ENCODE data around the gene SLC12A9.

SLC12A9 gene

GRCh38 chr7:100881136-100881535, 28.6 kb downstream of the SLC12A9 start:
- Mint-ChIP-seq H3K36me3 (peaks cover 11% of the 10 kb centered on the region), H3K4me3 (no peak overlapping the region), H3K9me3 (ENCODE audit: low read depth) (no peaks in the 10 kb centered on the region), H3K4me1 (ENCODE audit: low read depth) (peaks cover 51% of the 10 kb centered on the region), H3K27me3 (no peaks in the 10 kb centered on the region), H3K27ac (no peak overlapping the region)

- peaks cover 50% of the 10 kb centered on the region for H3K4me1 Mint-ChIP-seq (ENCODE audit: low read depth)
- H3K4me3 Mint-ChIP-seq, result no peak overlapping the region
- H3K27me3 Mint-ChIP-seq, result no peaks in the 10 kb centered on the region
- no peaks in the 10 kb centered on the region for H3K9me3 Mint-ChIP-seq (ENCODE audit: low read depth)
- no peak overlapping the region for H3K27ac Mint-ChIP-seq
- H3K36me3 Mint-ChIP-seq, result peaks cover 10% of the 10 kb centered on the region
Observed at GRCh38 chr7:100882201-100882600, 29.7 kb downstream of the SLC12A9 start.

- Mint-ChIP-seq H3K4me1 (ENCODE audit: low read depth) (peaks cover 52% of the 10 kb centered on the region), H3K9me3 (ENCODE audit: low read depth) (no peaks in the 10 kb centered on the region), H3K4me3 (no peak overlapping the region), H3K27ac (peak overlapping the region; percentile 51), H3K36me3 (peaks cover 18% of the 10 kb centered on the region), H3K27me3 (no peaks in the 10 kb centered on the region)
Observed at GRCh38 chr7:100882785-100883526, 30.4 kb downstream of the SLC12A9 start.

GRCh38 chr7:100884736-100885439, 32.4 kb downstream of the SLC12A9 start:
- Mint-ChIP-seq H3K4me1 (ENCODE audit: low read depth) (peaks cover 40% of the 10 kb centered on the region), H3K27ac (peak overlapping the region; percentile 72), H3K27me3 (no peaks in the 10 kb centered on the region), H3K4me3 (no peak overlapping the region), H3K36me3 (peaks cover 20% of the 10 kb centered on the region), H3K9me3 (ENCODE audit: low read depth) (no peaks in the 10 kb centered on the region)

- Mint-ChIP-seq H3K27me3 (no peaks in the 10 kb centered on the region), H3K27ac (no peak overlapping the region), H3K36me3 (peaks cover 20% of the 10 kb centered on the region), H3K4me3 (no peak overlapping the region), H3K4me1 (ENCODE audit: low read depth) (peaks cover 42% of the 10 kb centered on the region), H3K9me3 (ENCODE audit: low read depth) (no peaks in the 10 kb centered on the region)
Observed at GRCh38 chr7:100885440-100886141, 33.1 kb downstream of the SLC12A9 start.

GRCh38 chr7:100886142-100886935, 33.8 kb downstream of the SLC12A9 start:
- H3K4me1 Mint-ChIP-seq (ENCODE audit: low read depth), result peaks cover 44% of the 10 kb centered on the region
- H3K9me3 Mint-ChIP-seq (ENCODE audit: low read depth), result no peaks in the 10 kb centered on the region
- peak overlapping the region; percentile 22 for H3K27ac Mint-ChIP-seq
- H3K4me3 Mint-ChIP-seq, result peak overlapping the region; percentile 68
- H3K36me3 Mint-ChIP-seq, result peaks cover 20% of the 10 kb centered on the region
- peaks cover under 1% of the 10 kb centered on the region for H3K27me3 Mint-ChIP-seq

GRCh38 chr7:100886936-100887515, 34.5 kb downstream of the SLC12A9 start:
- peaks cover 3% of the 10 kb centered on the region for H3K27me3 Mint-ChIP-seq
- H3K4me3 Mint-ChIP-seq, result peak overlapping the region; percentile 90
- peaks cover 45% of the 10 kb centered on the region for H3K4me1 Mint-ChIP-seq (ENCODE audit: low read depth)
- H3K27ac Mint-ChIP-seq, result peak overlapping the region; percentile 90
- H3K36me3 Mint-ChIP-seq, result peaks cover 20% of the 10 kb centered on the region
- H3K9me3 Mint-ChIP-seq (ENCODE audit: low read depth), result no peaks in the 10 kb centered on the region

GRCh38 chr7:100887516-100888290, 35.2 kb downstream of the SLC12A9 start:
- Mint-ChIP-seq H3K9me3 (ENCODE audit: low read depth) (no peaks in the 10 kb centered on the region), H3K4me3 (peak overlapping the region; percentile 90), H3K27ac (peak overlapping the region; percentile 90), H3K4me1 (ENCODE audit: low read depth) (peaks cover 45% of the 10 kb centered on the region), H3K27me3 (peaks cover 3% of the 10 kb centered on the region), H3K36me3 (peaks cover 20% of the 10 kb centered on the region)

GRCh38 chr7:100888291-100888987, 35.9 kb downstream of the SLC12A9 start:
- H3K4me3 Mint-ChIP-seq, result peak overlapping the region; percentile 90
- H3K9me3 Mint-ChIP-seq (ENCODE audit: low read depth), result no peaks in the 10 kb centered on the region
- peaks cover 42% of the 10 kb centered on the region for H3K4me1 Mint-ChIP-seq (ENCODE audit: low read depth)
- peaks cover 3% of the 10 kb centered on the region for H3K27me3 Mint-ChIP-seq
- H3K36me3 Mint-ChIP-seq, result peaks cover 20% of the 10 kb centered on the region
- H3K27ac Mint-ChIP-seq, result peak overlapping the region; percentile 90

GRCh38 chr7:100888988-100889750, 36.7 kb downstream of the SLC12A9 start, which contains the start of gene UFSP1:
Gene UFSP1 (minus strand): TSS chr7:100889715. CDS start chr7:100889271, 444 bp downstream.
- peaks cover 20% of the 10 kb centered on the region for H3K36me3 Mint-ChIP-seq
- peaks cover 3% of the 10 kb centered on the region for H3K27me3 Mint-ChIP-seq
- H3K4me3 Mint-ChIP-seq, result peak within 1 kb of the TSS; percentile 90
- H3K27ac Mint-ChIP-seq, result peak within 1 kb of the TSS; percentile 90
- H3K4me1 Mint-ChIP-seq (ENCODE audit: low read depth), result peaks cover 42% of the 10 kb centered on the region
- no peaks in the 10 kb centered on the region for H3K9me3 Mint-ChIP-seq (ENCODE audit: low read depth)

GRCh38 chr7:100890653-100891567, 38.4 kb downstream of the SLC12A9 start:
- H3K4me3 Mint-ChIP-seq, result peak overlapping the region; percentile 80
- peaks cover 34% of the 10 kb centered on the region for H3K4me1 Mint-ChIP-seq (ENCODE audit: low read depth)
- H3K9me3 Mint-ChIP-seq (ENCODE audit: low read depth), result no peaks in the 10 kb centered on the region
- peak overlapping the region; percentile 41 for H3K27ac Mint-ChIP-seq
- H3K36me3 Mint-ChIP-seq, result peaks cover 14% of the 10 kb centered on the region
- peaks cover 4% of the 10 kb centered on the region for H3K27me3 Mint-ChIP-seq

Data from activated naive CD8-positive, alpha-beta T cell (primary cell).